SW 1271 (cell line): ENCODE results near the gene UPB1.
"Not testable (repeated sequence)": the region's sequence is repeated elsewhere in the genome, so short reads cannot be mapped to it uniquely, and the experiment has no call there.

Experiments
- DNase-seq, 2 experiments: peaks; one replicate each; lab custom pipeline; 2025; lab: John Stamatoyannopoulos, UW

The UPB1 gene

GRCh38 chr22:24504956-24505736 is 10.0 kb downstream of the UPB1 start:
- no peak for DNase-seq

DNA sequence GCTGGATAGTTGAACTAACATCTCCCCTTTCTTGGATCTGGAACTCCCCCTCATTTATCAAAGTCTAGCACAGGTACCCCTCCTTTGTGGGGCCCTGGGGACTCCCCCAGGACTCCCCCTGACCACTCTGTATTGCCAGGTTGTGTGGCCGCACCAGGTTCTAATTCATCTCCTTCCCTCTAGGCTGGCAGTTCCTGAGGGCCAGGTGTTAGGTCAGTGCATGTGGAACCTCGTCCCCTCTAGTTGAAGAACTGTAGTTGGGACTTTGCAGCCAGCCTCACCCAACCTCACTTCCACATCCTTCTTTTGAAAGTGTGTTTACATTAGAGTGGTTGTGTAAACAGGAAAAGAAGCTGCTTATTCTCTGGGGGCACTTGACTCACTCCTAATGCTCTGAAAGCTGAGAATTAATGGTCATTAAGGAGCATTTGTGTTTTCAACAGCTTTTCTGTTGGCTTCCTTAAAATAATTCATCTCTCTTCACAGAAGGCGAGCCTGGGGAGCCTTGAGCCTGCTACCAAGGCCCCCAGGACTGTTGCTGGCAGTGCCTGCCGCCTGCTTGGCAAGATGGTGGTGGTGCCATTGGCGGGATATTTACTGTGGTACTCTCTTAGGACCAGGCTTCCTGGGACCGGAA is 11.8 kb downstream of the UPB1 start:
- no peak for DNase-seq

DNA sequence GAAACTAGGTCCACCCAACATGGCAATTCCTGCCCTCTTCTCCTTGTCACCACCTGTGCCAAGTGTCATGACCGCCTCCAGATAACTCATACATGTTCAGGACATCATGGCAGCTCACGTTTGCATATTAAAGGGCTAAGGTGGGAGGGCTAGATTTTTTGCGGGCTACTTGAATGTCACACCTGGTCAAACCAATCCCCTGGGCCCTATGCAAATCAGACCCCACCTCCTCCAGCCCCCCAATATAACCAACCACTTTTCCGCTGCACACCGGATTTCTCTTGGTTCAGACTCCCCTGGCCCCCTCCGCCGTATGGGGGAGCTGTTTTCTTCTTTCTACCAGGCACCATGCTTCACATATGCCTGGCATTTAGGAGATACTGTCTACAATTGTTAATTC is 12.6 kb downstream of the UPB1 start:
- DNase-seq = no peak

DNA sequence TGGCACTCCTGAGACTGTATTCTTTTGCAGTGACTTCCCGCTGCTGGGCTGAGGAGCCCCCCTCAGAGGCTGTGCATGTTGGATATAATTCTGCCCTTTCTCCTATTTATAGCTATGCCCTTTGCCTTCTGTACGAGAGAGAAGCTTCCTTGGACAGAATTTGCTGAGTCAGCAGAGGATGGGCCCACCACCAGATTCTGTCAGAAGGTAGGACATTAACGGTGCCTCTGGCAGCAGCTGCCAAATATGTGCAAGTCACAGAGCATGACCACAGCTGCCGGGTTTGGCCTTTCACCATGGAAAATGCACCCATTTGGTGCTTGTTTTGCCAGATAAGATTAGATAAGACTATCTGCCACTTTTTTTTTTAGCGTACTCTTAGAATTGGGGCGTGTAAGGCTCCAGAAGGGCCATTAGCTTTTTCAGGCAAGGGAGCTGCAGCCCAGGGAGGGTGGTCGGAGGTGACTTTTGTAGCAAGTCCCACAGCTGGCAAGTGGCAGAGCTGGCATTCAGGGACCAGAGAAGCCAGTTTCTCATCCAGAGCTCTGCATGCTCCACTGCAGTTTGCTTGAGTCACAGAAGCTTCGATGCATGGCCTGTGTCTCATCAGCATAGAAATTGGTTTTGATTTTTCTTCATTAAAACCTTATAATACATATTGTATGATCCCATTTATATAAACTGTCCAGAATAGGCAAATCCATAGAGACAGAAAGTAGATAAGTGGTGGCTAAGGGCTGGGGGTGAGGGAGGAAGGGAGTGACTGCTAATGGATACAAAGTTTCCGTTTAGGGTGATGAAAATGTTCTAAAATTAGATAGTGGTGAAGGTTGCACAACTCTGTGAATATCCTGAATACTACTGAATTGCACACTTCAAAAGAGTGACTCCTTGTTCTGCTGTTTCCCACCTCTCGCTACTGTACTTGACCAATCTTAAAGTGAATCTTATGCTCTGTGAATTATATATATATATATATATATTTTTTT is 15.8 kb downstream of the UPB1 start:
- DNase-seq = no peak

- DNase-seq = no peak
Measured at GRCh38 chr22:24512043-24512442, 16.9 kb downstream of the UPB1 start.

DNA sequence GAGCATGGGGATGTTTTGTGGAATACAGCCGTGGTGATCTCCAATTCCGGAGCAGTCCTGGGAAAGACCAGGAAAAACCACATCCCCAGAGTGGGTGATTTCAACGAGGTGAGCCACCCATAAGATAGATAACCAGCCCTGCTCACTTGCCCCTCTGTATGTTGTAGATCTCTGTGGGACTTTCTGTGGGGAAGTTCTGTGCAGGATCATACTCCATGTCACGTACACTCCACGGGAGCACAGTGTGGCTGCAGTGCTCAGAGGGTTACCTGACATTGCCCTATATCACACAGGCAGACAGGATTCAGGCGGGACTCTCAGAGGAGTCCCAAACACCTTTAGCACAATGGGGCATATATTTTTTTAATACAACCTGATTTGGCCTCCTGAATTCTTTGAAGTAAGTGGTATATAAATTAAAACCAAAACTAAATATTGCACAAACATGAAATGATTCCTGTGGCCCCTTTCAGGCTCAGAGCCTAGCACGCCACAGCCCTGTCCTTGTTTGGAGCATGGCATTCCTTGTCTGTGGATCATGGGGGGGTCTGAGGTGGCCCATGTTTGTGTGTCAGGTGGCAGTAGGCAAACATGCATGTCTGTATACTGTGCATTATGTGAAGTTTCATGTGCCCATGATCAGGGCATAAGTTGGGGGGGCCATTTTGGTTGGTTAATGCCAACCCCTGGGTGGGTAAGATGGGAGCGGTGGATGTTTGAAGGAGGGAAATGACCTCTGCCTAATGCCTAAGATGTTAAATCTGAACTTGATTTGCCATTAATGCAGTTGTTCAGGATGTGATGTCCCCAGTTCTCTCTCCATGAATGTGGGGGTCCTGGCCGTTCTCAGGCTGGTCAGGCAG is 18.5 kb downstream of the UPB1 start:
- DNase-seq = no peak

- no peak for DNase-seq
Measured at GRCh38 chr22:24514241-24515026, 19.3 kb downstream of the UPB1 start.

DNA sequence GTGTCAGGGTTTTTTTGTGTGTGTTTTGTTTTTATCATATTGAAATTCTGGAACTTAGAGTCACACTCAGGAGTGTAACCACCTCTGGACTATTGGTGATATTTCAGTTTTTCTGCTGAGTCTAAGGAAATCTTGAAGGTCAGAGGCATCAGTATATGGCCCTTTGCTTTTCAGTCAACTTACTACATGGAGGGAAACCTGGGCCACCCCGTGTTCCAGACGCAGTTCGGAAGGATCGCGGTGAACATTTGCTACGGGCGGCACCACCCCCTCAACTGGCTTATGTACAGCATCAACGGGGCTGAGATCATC is 19.9 kb downstream of the UPB1 start:
- DNase-seq = no peak

GRCh38 chr22:24516301-24516737 is 21.2 kb downstream of the UPB1 start:
- DNase-seq = peak; percentile 16

GRCh38 chr22:24517446-24517845 is 22.3 kb downstream of the UPB1 start:
- no peak for DNase-seq

DNA sequence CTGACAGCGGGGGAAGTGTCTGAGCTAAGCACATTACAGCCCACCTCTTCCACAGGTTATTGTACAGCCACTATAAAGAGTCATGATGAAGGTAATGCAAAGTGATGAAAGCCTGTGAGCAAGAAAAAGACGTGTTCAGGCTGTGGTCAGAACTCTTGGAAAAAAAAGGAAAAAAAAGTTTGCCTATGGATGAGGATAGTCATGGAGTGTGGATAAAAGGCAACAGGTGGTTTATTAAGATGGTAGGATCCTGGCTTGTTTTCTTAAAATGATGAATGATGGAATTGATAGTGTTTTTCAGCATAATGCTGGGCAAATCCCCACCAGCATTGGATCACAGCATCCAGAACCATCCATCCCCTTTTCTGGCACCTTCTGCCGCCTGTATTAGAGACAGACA is 23.1 kb downstream of the UPB1 start:
- no peak for DNase-seq

DNA sequence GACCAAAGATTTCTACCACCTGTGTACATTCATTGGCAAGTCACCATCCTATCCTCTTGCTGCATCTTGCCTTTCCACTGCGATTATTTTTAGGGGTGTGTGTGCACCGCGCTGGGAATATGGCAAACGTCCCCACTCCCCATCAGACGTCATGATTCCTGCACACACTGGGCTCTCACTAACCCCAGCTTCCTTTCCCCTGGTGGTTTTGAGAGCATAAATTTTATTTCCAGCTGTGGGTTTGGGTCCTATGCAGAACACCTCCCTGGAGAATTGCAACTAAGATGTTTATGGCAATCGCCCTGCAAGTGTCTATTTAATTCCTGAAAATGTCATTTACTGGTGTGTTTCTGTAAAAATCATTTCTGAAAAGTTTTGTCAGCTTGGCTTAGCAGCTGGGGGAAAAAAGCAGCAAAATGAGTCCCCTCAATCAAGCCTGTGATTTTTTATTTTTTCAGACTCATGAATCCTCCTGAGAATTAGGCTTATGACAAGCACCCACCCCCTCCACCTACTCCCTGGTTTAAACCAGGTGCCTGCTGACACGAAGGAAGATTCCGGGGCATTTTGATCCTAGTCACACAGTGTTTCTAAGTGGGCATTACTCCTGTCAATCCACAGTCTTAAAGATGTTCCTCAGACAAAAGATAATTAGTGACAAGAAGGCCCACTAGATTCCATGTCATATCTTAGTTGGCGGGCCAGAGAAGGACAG is 23.8 kb downstream of the UPB1 start:
- no peak for DNase-seq

GRCh38 chr22:24519496-24519895 is 24.4 kb downstream of the UPB1 start:
- no peak for DNase-seq

GRCh38 chr22:24521791-24522245 is 26.7 kb downstream of the UPB1 start:
- peak; percentile 4 to 49 for DNase-seq

DNA sequence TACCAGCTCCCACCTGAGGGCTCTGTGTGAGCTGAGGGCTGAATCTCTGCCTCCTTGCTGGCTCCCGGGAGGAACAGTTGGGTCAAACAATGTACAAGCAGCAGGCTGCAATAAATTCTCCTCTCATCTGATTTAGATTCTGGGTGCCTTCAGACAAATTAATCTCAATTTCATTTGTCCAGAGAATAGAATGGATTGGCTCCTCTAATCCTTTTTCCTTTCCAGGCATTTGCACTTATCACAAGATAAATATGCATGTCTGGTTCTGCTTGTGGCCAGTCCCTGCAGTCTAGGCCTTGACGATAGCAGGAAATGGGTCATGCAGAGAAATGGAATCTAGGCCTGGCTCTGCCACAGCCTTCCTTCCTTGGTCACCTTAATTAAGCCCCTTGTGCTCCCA is 28.7 kb downstream of the UPB1 start:
- no peak for DNase-seq

- DNase-seq = peak in 1 of 2 experiments; percentile 57
Measured at GRCh38 chr22:24525416-24526037, 30.4 kb downstream of the UPB1 start.

GRCh38 chr22:24526191-24526590 is 31.1 kb downstream of the UPB1 start:
- no peak for DNase-seq

DNA sequence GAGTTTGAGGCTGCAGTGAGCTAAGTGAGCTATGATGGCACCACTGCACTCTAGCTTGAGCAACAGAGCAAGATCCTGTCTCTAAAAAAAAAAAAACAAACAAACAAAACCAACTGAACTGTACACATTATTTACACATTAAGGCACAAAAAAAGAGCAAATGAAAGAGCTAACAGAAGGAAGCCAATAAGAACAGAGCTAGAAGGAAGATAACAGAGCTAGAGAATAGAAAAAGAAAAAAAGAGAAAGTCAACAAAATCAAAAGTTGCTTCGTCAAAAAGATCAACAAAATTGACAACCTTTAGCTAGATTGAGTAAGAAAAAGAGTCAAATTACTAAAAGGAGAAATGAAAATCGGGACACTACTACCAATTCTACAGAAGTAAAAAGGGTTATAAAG is 34.8 kb downstream of the UPB1 start:
- DNase-seq = no peak

DNA sequence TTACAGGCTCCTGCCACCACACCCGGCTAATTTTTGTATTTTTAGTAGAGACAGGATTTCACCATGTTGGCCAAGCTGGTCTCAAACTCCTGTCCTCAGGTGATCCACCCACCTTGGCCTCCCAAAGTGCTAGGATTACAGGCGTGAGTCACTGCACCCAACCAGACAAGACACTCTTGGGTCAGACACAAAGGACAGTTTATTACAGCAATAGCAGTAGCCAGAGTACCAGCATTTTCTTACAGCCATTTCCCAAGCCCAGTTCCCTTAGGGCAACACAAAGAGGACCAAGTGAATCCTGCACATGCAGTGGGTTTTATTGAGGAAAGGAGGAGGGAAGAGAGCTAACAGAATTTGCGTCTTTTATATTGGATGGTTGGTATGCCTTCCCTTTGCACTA is 35.8 kb downstream of the UPB1 start:
- not testable (repeated sequence) for DNase-seq

GRCh38 chr22:24532075-24532474 is 36.9 kb downstream of the UPB1 start:
- DNase-seq = no peak
